ENCODE data around the gene SLC22A2. TPM values are rescaled to one million over a fixed set of nuclear protein-coding genes. Genes with fewer than 3 reads are reported as not detected.

SLC22A2 gene
- total RNA-seq, 2 donors from 2014 or later: not detected

DNA sequence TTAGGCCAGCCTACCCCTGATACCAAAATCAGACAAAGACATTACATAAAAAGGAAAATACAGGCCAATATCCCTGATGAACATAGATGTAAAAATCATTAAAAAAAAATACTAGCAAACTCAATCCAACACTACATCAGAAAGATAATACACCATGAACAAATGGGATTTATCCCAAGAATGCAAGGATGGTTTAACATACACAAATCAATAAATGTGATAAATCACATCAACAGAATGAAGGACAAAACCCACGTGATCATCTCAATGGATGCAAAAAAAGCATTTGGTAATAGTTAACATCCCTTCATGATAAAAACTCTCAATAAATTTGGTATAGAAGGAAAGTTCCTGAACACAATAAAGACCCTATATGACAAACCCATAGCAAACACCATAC is 63.8 kb downstream of the SLC22A2 start:
- no peak for DNase-seq (ENCODE audit: low spot score)
- 76% methylated on average over 1 of the region's 1 CpG for WGBS
- TF ChIP-seq POLR2A (IDR thresholded peaks at IDR 0.05) (no peak), POLR2AphosphoS5 (IDR thresholded peaks at IDR 0.05) (no peak)
- TF ChIP-seq, protein P1, sequence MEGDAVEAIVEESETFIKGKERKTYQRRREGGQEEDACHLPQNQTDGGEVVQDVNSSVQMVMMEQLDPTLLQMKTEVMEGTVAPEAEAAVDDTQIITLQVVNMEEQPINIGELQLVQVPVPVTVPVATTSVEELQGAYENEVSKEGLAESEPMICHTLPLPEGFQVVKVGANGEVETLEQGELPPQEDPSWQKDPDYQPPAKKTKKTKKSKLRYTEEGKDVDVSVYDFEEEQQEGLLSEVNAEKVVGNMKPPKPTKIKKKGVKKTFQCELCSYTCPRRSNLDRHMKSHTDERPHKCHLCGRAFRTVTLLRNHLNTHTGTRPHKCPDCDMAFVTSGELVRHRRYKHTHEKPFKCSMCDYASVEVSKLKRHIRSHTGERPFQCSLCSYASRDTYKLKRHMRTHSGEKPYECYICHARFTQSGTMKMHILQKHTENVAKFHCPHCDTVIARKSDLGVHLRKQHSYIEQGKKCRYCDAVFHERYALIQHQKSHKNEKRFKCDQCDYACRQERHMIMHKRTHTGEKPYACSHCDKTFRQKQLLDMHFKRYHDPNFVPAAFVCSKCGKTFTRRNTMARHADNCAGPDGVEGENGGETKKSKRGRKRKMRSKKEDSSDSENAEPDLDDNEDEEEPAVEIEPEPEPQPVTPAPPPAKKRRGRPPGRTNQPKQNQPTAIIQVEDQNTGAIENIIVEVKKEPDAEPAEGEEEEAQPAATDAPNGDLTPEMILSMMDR (IDR thresholded peaks at IDR 0.05): no peak
- no peaks in the 10 kb centered on the region for H3K9me3 ChIP-seq
- intact Hi-C loops (cut with DNase I): no loop called here
- no peak overlapping the region for H3K4me3 ChIP-seq
- H3K36me3 ChIP-seq: no peaks in the 10 kb centered on the region
- H3K27ac ChIP-seq: no peak overlapping the region
- no peaks in the 10 kb centered on the region for H3K27me3 ChIP-seq (replicated peaks; ENCODE audit: insufficient read depth)
- H3K4me1 ChIP-seq (replicated peaks): no peaks in the 10 kb centered on the region

DNA sequence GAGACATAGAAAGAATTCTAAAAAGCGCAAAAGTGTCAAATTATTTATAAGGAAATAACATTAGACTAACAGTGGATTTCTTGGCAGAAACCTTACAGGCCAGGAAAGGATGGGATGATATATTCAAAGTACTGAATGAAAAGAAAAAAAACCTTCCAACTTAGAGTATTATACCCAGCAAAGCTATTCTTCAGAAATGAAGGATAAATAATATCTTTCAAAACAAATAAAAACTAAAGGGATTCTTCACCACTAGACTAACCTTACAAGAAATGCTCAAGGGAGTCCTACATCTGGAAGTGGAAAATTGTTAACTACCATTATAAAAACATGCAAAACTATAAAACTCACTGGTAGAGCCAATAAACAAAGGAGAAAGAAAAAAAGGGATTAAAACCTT is 65.8 kb downstream of the SLC22A2 start:
- TF ChIP-seq, protein P1 (IDR thresholded peaks at IDR 0.05): no peak
- TF ChIP-seq POLR2A (IDR thresholded peaks at IDR 0.05): no peak
- no peak for TF ChIP-seq POLR2AphosphoS5 (IDR thresholded peaks at IDR 0.05)
- Histone ChIP-seq H3K27me3 (replicated peaks; ENCODE audit: insufficient read depth) (no peaks in the 10 kb centered on the region), H3K9me3 (no peaks in the 10 kb centered on the region), H3K4me1 (replicated peaks) (no peaks in the 10 kb centered on the region), H3K36me3 (no peaks in the 10 kb centered on the region), H3K27ac (no peak overlapping the region), H3K4me3 (no peak overlapping the region)
- DNase-seq (ENCODE audit: low spot score): no peak
- 94% methylated on average over 1 of the region's 1 CpG for WGBS
- intact Hi-C loops (cut with DNase I): no loop called here

DNA sequence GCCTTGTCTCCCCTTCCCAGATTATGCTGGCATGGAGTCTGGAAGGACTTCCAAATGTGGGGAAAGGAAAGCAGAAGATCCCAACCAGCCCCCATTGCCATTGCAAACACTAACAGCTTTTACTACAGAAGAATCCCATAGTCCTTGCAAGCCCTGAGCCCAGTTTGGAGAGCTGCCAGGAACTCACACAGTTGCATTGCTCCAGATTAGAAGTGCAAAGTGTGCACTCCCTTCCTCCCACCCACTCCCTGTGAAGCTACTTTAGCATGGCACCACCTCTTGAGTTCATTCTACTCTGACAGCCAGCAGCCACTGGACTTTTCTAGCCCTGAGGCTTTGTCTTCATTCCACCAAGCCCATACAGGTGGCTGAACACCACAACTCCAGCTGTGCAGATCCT is 67.6 kb downstream of the SLC22A2 start:
- Histone ChIP-seq H3K4me1 (replicated peaks) (no peaks in the 10 kb centered on the region), H3K27me3 (replicated peaks; ENCODE audit: insufficient read depth) (no peaks in the 10 kb centered on the region), H3K9me3 (no peaks in the 10 kb centered on the region), H3K27ac (no peak overlapping the region), H3K36me3 (no peaks in the 10 kb centered on the region), H3K4me3 (no peak overlapping the region)
- intact Hi-C loops (cut with DNase I): no loop called here
- TF ChIP-seq POLR2AphosphoS5 (IDR thresholded peaks at IDR 0.05): no peak
- TF ChIP-seq POLR2A (IDR thresholded peaks at IDR 0.05): no peak
- TF ChIP-seq, protein P1 (IDR thresholded peaks at IDR 0.05): no peak
- DNase-seq (ENCODE audit: low spot score): no peak

DNA sequence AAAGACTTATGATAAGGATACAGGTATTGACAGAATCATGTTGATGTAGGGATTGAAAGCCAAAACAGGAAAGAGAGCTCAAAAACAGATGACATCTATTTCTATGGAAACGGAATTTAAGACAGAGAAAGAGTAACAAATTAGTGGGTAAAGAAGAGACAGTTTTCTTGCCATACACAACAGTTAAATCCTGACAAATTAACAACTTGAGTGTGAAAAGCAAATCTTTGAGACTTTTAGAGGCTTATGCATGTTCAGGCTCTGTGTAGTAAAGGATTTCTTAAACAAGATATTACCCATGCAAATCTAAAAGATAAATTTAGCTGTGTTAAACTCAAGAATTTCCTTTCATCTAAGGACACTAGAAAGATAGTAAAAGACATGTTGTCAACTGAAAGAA is 68.5 kb downstream of the SLC22A2 start:
- TF ChIP-seq POLR2AphosphoS5 (IDR thresholded peaks at IDR 0.05) (no peak), POLR2A (IDR thresholded peaks at IDR 0.05) (no peak)
- TF ChIP-seq, protein P1 (IDR thresholded peaks at IDR 0.05): no peak
- Histone ChIP-seq H3K4me1 (replicated peaks) (no peaks in the 10 kb centered on the region), H3K9me3 (no peaks in the 10 kb centered on the region), H3K27me3 (replicated peaks; ENCODE audit: insufficient read depth) (no peaks in the 10 kb centered on the region), H3K36me3 (no peaks in the 10 kb centered on the region), H3K4me3 (no peak overlapping the region), H3K27ac (no peak overlapping the region)
- intact Hi-C loops (cut with DNase I): no loop called here
- WGBS: 67% methylated on average over 1 of the region's 1 CpG
- no peak for DNase-seq (ENCODE audit: low spot score)

DNA sequence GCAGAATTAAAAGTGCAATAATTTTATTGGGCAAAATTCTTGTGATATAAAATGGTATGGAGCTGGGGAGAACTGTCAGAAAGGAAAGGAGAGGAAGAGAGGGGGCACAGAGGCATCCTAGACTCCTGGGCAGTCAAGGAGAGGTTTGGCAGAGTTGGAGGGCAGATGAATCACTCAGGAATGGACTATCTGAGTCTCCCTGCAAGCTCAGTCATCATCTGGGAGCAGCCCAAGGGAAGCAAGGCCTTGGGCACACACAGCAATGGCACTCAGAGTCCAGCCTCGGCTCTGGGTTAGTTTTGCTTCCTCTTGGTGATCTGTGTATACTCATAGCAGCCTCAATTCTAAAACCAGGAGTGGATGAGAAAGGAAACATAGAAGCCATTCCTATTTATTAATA is 69.8 kb downstream of the SLC22A2 start:
- Histone ChIP-seq H3K4me1 (replicated peaks) (no peaks in the 10 kb centered on the region), H3K27me3 (replicated peaks; ENCODE audit: insufficient read depth) (no peaks in the 10 kb centered on the region), H3K27ac (no peak overlapping the region), H3K9me3 (no peaks in the 10 kb centered on the region), H3K36me3 (no peaks in the 10 kb centered on the region), H3K4me3 (no peak overlapping the region)
- intact Hi-C loops (cut with DNase I): no loop called here
- no peak for DNase-seq (ENCODE audit: low spot score)
- WGBS: 64% methylated on average over 1 of the region's 1 CpG
- TF ChIP-seq POLR2AphosphoS5 (IDR thresholded peaks at IDR 0.05): no peak
- TF ChIP-seq, protein P1 (IDR thresholded peaks at IDR 0.05): no peak
- no peak for TF ChIP-seq POLR2A (IDR thresholded peaks at IDR 0.05)
